Measurements from ENCODE around the gene GNAI3. TPM values are rescaled to one million over a fixed set of nuclear protein-coding genes. Genes with fewer than 3 reads are reported as not detected.

Gene GNAI3
- total and polyA plus RNA-seq, 11 donors: 1.5 to 5.4 (median 2.5) TPM

DNA sequence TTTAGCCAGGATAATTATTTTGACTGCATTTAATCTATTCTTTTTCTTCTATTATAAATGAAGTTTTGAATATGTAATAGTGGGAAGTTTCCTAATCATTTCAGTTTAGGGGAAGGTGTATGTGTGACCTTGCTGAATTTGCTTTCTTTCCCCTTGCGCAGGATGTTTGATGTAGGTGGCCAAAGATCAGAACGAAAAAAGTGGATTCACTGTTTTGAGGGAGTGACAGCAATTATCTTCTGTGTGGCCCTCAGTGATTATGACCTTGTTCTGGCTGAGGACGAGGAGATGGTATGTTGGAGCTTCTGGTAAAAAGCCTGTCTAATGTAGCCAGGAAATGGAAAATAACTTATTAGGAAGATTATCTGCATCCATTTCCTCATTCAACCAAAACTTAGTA lies 37.6 kb downstream of the GNAI3 start:
- no peak overlapping the region for H3K4me3 ChIP-seq
- peaks cover 0 to 100% (median 100%) of the 10 kb centered on the region in 9 donors for H3K36me3 ChIP-seq
- H3K27me3 ChIP-seq: no peaks in the 10 kb centered on the region
- ATAC-seq (no peak), DNase-seq (no peak)
- no peak overlapping the region for H3K27ac ChIP-seq
- no peaks in the 10 kb centered on the region for H3K9me3 ChIP-seq
- intact Hi-C loops (cut with DNase I): no loop called here
- WGBS, 4 donors: 85 to 95% (median 91%) methylated on average over 3 of the region's 3 CpGs
- TF ChIP-seq, protein P1, sequence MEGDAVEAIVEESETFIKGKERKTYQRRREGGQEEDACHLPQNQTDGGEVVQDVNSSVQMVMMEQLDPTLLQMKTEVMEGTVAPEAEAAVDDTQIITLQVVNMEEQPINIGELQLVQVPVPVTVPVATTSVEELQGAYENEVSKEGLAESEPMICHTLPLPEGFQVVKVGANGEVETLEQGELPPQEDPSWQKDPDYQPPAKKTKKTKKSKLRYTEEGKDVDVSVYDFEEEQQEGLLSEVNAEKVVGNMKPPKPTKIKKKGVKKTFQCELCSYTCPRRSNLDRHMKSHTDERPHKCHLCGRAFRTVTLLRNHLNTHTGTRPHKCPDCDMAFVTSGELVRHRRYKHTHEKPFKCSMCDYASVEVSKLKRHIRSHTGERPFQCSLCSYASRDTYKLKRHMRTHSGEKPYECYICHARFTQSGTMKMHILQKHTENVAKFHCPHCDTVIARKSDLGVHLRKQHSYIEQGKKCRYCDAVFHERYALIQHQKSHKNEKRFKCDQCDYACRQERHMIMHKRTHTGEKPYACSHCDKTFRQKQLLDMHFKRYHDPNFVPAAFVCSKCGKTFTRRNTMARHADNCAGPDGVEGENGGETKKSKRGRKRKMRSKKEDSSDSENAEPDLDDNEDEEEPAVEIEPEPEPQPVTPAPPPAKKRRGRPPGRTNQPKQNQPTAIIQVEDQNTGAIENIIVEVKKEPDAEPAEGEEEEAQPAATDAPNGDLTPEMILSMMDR (IDR thresholded peaks at IDR 0.05): no peak
- no peaks in the 10 kb centered on the region for H3K4me1 ChIP-seq

DNA sequence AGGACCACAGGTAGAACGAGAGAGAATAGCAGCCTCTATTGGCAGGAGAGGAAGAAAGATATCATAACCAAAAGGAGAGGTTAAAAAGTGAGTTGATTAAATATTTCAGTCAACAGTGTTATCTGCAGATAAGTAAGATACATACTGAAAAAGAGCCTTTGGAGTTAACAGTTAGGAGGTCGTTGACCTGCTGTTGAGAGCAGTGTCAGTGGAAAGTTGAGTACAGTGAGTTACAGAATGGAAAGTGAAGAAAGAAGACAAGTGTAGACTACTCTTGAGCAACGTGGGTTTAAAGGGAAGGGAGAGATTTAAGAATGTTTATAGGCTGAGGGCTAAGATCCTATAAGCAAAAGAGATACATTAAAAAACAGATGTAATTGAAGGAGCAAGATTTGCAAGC lies 40.8 kb downstream of the GNAI3 start:
- Histone ChIP-seq H3K36me3 (peaks cover 0 to 100% (median 99%) of the 10 kb centered on the region in 9 donors), H3K4me1 (no peaks in the 10 kb centered on the region), H3K9me3 (no peaks in the 10 kb centered on the region), H3K27ac (no peak overlapping the region), H3K4me3 (no peak overlapping the region), H3K27me3 (no peaks in the 10 kb centered on the region)
- WGBS, 4 donors: 79 to 83% (median 81%) methylated on average over 3 of the region's 3 CpGs
- intact Hi-C loops (cut with DNase I): no loop called here
- ATAC-seq: no peak
- no peak for TF ChIP-seq POLR2A (IDR thresholded peaks at IDR 0.05)
- TF ChIP-seq, protein P1 (IDR thresholded peaks at IDR 0.05): no peak
- DNase-seq: no peak

DNA sequence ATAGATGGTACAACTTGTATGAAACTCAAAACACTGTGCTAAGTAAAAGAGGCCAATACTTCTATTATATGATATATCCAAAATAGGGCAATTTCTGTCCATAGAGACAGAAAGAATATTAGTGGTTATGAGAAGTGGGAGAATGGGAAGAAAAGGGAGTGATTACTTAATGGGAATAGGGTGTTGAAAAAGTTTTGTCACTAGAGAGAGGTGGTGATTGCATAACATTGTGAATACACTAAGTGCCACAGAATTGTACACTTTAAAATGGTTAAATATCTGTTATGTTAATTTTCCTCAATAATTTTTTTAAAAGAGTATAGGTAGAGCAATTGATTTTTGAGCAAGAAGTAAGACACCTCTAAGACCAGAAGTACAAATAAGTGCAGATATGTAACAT lies 41.3 kb downstream of the GNAI3 start:
- TF ChIP-seq, protein P1 (IDR thresholded peaks at IDR 0.05): no peak
- TF ChIP-seq POLR2A (IDR thresholded peaks at IDR 0.05): no peak
- H3K9me3 ChIP-seq: no peaks in the 10 kb centered on the region
- H3K36me3 ChIP-seq: peaks cover 0 to 100% (median 99%) of the 10 kb centered on the region in 9 donors
- intact Hi-C loops (cut with DNase I): no loop called here
- no peak overlapping the region for H3K27ac ChIP-seq
- no peaks in the 10 kb centered on the region for H3K27me3 ChIP-seq
- no peak overlapping the region for H3K4me3 ChIP-seq
- H3K4me1 ChIP-seq: no peaks in the 10 kb centered on the region
- no peak for ATAC-seq
- DNase-seq: no peak

DNA sequence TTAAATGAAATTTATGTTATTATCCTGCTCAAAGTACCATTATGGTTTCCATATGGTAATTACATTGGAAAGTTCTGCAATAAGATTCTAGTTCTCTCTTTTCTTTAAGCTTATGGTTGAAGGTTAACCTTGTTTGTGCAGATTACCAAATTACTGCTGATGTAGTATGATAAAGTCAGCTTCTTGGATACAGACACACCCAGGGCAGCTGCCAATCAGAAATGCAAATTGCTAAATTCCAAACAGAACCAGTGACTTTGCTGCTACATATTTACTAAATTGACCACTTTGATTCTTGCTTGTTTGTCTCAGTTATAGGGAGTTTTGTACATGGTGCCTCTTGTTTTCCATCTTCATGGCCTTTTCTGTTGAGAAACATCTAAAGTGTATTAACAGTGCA lies 44.5 kb downstream of the GNAI3 start:
- no peaks in the 10 kb centered on the region for H3K4me1 ChIP-seq
- no peaks in the 10 kb centered on the region for H3K9me3 ChIP-seq
- DNase-seq (no peak), ATAC-seq (no peak)
- H3K27ac ChIP-seq: no peak overlapping the region
- TF ChIP-seq, protein P1 (IDR thresholded peaks at IDR 0.05): no peak
- TF ChIP-seq POLR2A (IDR thresholded peaks at IDR 0.05): no peak
- intact Hi-C loops (cut with DNase I): no loop called here
- H3K4me3 ChIP-seq: no peak overlapping the region
- no peaks in the 10 kb centered on the region for H3K27me3 ChIP-seq
- peaks cover 0 to 100% (median 86%) of the 10 kb centered on the region in 9 donors for H3K36me3 ChIP-seq

Data from heart left ventricle (tissue), 16 donors.